NCI-H510A treated with DMSO at 0.1 percent for 48 hours (cell line): ENCODE measurements around the gene RET.

Experiments used
- DNase-seq: peaks from one replicate; lab custom pipeline; 2025; lab: John Stamatoyannopoulos, UW

RET gene

GRCh38 chr10:43044961-43045621, 31.8 kb upstream of the RET start:
- no peak for DNase-seq

GRCh38 chr10:43045631-43046287, 31.1 kb upstream of the RET start:
- no peak for DNase-seq

GRCh38 chr10:43046288-43046991, 30.4 kb upstream of the RET start:
- no peak for DNase-seq

- no peak for DNase-seq
Measured at GRCh38 chr10:43047288-43047970, 29.4 kb upstream of the RET start.

- DNase-seq = no peak
Measured at GRCh38 chr10:43048301-43049051, 28.4 kb upstream of the RET start.

- DNase-seq = no peak
Measured at GRCh38 chr10:43049081-43049551, 27.8 kb upstream of the RET start.

GRCh38 chr10:43050011-43050410, 26.9 kb upstream of the RET start:
- no peak for DNase-seq

GRCh38 chr10:43053825-43054224, 23.0 kb upstream of the RET start:
- DNase-seq = no peak

- DNase-seq = no peak
Measured at GRCh38 chr10:43054593-43054992, 22.3 kb upstream of the RET start.

- DNase-seq = no peak
Measured at GRCh38 chr10:43055217-43055616, 21.7 kb upstream of the RET start.

GRCh38 chr10:43055991-43056567, 20.8 kb upstream of the RET start:
- no peak for DNase-seq

GRCh38 chr10:43056568-43057011, 20.3 kb upstream of the RET start:
- no peak for DNase-seq

GRCh38 chr10:43057231-43057711, 19.6 kb upstream of the RET start:
- no peak for DNase-seq

- DNase-seq = no peak
Measured at GRCh38 chr10:43057831-43058340, 19.0 kb upstream of the RET start.

- DNase-seq = no peak
Measured at GRCh38 chr10:43058716-43059335, 18.0 kb upstream of the RET start.

GRCh38 chr10:43059336-43059720, 17.5 kb upstream of the RET start:
- no peak for DNase-seq

GRCh38 chr10:43059828-43060227, 17.0 kb upstream of the RET start:
- no peak for DNase-seq

GRCh38 chr10:43060291-43060690, 16.6 kb upstream of the RET start:
- peak; percentile 29 for DNase-seq

- no peak for DNase-seq
Measured at GRCh38 chr10:43061331-43061730, 15.5 kb upstream of the RET start.

- no peak for DNase-seq
Measured at GRCh38 chr10:43061760-43062159, 15.1 kb upstream of the RET start.
